Ovary (tissue), 9 donors: ENCODE results near the gene PTGFR. TPM values are rescaled to one million over a fixed set of nuclear protein-coding genes. Genes with fewer than 3 reads are reported as not detected.

Experiments
- DNase-seq, 5 donors: peaks; one replicate each; pipeline ENCODE4 v3.0.0-alpha.2; 2019 to 2020
- H3K27ac ChIP-seq, 2 donors: fragments of 200-600 bp; one replicate each; pipeline versions ENCODE4 v1.5.1 to v1.8.0; 2019 to 2022
- H3K27me3 ChIP-seq: fragments of 200-600 bp; one replicate; pipeline ENCODE4 v1.8.0; 2022
- H3K36me3 ChIP-seq: fragments of 200-600 bp; sonication (generic); one replicate; pipeline ENCODE4 v1.5.1; 2019
- H3K4me1 ChIP-seq: one replicate; pipeline ENCODE4 v1.8.1; 2013; ENCODE audit warnings: mild to moderate bottlenecking, moderate library complexity; ENCODE audit not compliant: insufficient read depth
- H3K4me3 ChIP-seq: fragments of 200-600 bp; sonication (generic); one replicate; pipeline ENCODE4 v1.5.1; 2017
- H3K9me3 ChIP-seq, 2 donors: fragments of 200-600 bp in 1 of 2; sonication (generic) in 1 of 2; one replicate each; pipeline versions ENCODE4 v1.5.1 to v1.8.1; 2013 to 2019; ENCODE audit warnings: mild to moderate bottlenecking in 1 of 2, moderate library complexity in 1 of 2
- CTCF ChIP-seq, 3 donors: fragments of 450-650 bp in 2 of 3; fragments of 200-600 bp in 1 of 3; IDR thresholded peaks; one replicate each; pipeline versions ENCODE4 v1.5.1 to v1.8.0; 2016 to 2022; ENCODE audit warnings: antibody characterized with exemption in 3 of 3, mild to moderate bottlenecking in 1 of 3
- EP300 ChIP-seq: sonication (generic); formaldehyde crosslinking; IDR thresholded peaks from one replicate; pipeline ENCODE4 v1.6.1; 2017; ENCODE audit warnings: antibody characterized with exemption
- POLR2A ChIP-seq: fragments of 450-650 bp; IDR thresholded peaks from one replicate; pipeline ENCODE4 v1.6.1; 2017; ENCODE audit warnings: antibody characterized with exemption, mild to moderate bottlenecking, moderate library complexity
- WGBS, 3 donors: extraction: QIAGEN DNeasy Blood & Tissue Kit in 1 of 3; methylation state at CpG; one replicate each; pipeline versions ENCODE4 v1.1.5 to v1.1.7; 2013 to 2017; 5-methylcytosine and 5-hydroxymethylcytosine counted together
- intact Hi-C, 4 donors: fragments of 100-400 bp; cut with DNase I; formaldehyde crosslinking; loops; one replicate each; pipeline versions ENCODE4 v1.11.0 to v1.15.1; 2022 to 2023
- polyA plus RNA-seq, 2 donors: library from polyadenylated mRNA; stranded (reverse); fragments of 200-250 nt in 1 of 2; fragments of 350-450 nt in 1 of 2; fragmentation: Illumina TruSeq in 1 of 2; extraction: RNeasy Lipid Tissue Mini Kit (QIAGEN cat#74804) in 1 of 2; gene quantifications; one replicate each; pipeline ENCODE4 v1.2.3, GENCODE V29; 2013 to 2014
- total RNA-seq, 7 donors: library from RNA; depleted of rRNA in 2 of 7; stranded (reverse); fragments of >200 nt in 2 of 7; fragmentation: NEBNext Ultra II Directional in 3 of 7; extraction: Animal tissue kit (Norgen Biotek cat#: 25700) in 3 of 7; gene quantifications; one replicate each; pipeline versions ENCODE4 v1.1.0 to v1.2.4, GENCODE V29; 2016 to 2023
- donor health status: DM: no; HTN: no; CAD: no; lungs with moderate emphysema.
- donor health status: DM: no; HTN: no; CAD: no.
- donor health status: Bipolar disorder and iron deficiency.
- donor health status: DM: yes; HTN: yes; CAD: no.
- donor health status: DM: no; HTN: no; CAD: no.
- donor health status: DM: yes; HTN: yes; CAD: no.

Gene PTGFR
- total and polyA plus RNA-seq, 9 donors, result 2.0 to 42.6 (median 3.8) TPM

GRCh38 chr1:78491451-78492071 is 787 bp downstream of the PTGFR start:
- H3K9me3 ChIP-seq, result no peaks in the 10 kb centered on the region
- no peaks in the 10 kb centered on the region for H3K4me1 ChIP-seq
- no peaks in the 10 kb centered on the region for H3K27me3 ChIP-seq
- peak overlapping the region; percentile 62 to 82 for H3K27ac ChIP-seq
- peak; percentile 29 to 50 (median 42) for DNase-seq
- 0 to 2% (median 1%) methylated on average over 37 of the region's 37 CpGs for WGBS, 3 donors
- H3K36me3 ChIP-seq, result no peaks in the 10 kb centered on the region
- H3K4me3 ChIP-seq, result peak overlapping the region; percentile 62
- TF ChIP-seq CTCF (IDR thresholded peaks at IDR 0.05), result no peak
- intact Hi-C loops, result no loop called here

- peak overlapping the region; percentile 62 for H3K4me3 ChIP-seq
- H3K27me3 ChIP-seq, result no peaks in the 10 kb centered on the region
- H3K27ac ChIP-seq, result no peak overlapping the region
- intact Hi-C loops, result no loop called here
- no peaks in the 10 kb centered on the region for H3K4me1 ChIP-seq
- 72 to 80% (median 79%) methylated on average over 12 of the region's 12 CpGs for WGBS, 3 donors
- no peaks in the 10 kb centered on the region for H3K36me3 ChIP-seq
- H3K9me3 ChIP-seq, result no peaks in the 10 kb centered on the region
- TF ChIP-seq CTCF (IDR thresholded peaks at IDR 0.05) (no peak), POLR2A (no peak), EP300 (no peak)
- no peak for DNase-seq
Observed at GRCh38 chr1:78492386-78492950, 1.7 kb downstream of the PTGFR start.

GRCh38 chr1:78493451-78493850 is 2.7 kb downstream of the PTGFR start:
- no peak for DNase-seq
- Histone ChIP-seq H3K36me3 (no peaks in the 10 kb centered on the region), H3K4me1 (no peaks in the 10 kb centered on the region), H3K4me3 (peak overlapping the region; percentile 4), H3K27ac (no peak overlapping the region), H3K9me3 (no peaks in the 10 kb centered on the region), H3K27me3 (no peaks in the 10 kb centered on the region)
- intact Hi-C loops, result no loop called here
- TF ChIP-seq CTCF (IDR thresholded peaks at IDR 0.05), result no peak
- TF ChIP-seq EP300, result no peak
- no peak for TF ChIP-seq POLR2A
- WGBS, 3 donors, result 78 to 97% (median 86%) methylated on average over 1 of the region's 1 CpG

- Histone ChIP-seq H3K4me3 (peak overlapping the region; percentile 5), H3K27ac (no peak overlapping the region), H3K9me3 (no peaks in the 10 kb centered on the region), H3K4me1 (no peaks in the 10 kb centered on the region), H3K36me3 (no peaks in the 10 kb centered on the region), H3K27me3 (no peaks in the 10 kb centered on the region)
- DNase-seq, result no peak
- TF ChIP-seq POLR2A (no peak), CTCF (IDR thresholded peaks at IDR 0.05) (no peak)
- WGBS, 3 donors, result 35 to 55% (median 45%) methylated on average over 4 of the region's 4 CpGs
- intact Hi-C loops, result no loop called here
Observed at GRCh38 chr1:78497201-78497600, 6.4 kb downstream of the PTGFR start.
